ENCODE results near the gene TREX2.

TREX2 gene

GRCh38 chrX:153433161-153433680, 12.6 kb downstream of the TREX2 start:
- DNase-seq = no peak

GRCh38 chrX:153430796-153431195, 15.1 kb downstream of the TREX2 start:
- DNase-seq = no peak

GRCh38 chrX:153426204-153426603, 19.7 kb downstream of the TREX2 start:
- DNase-seq = no peak

GRCh38 chrX:153423652-153424051, 22.2 kb downstream of the TREX2 start:
- no peak for DNase-seq

GRCh38 chrX:153421856-153422255, 24.0 kb downstream of the TREX2 start:
- no peak for DNase-seq

- DNase-seq = no peak
These were observed 24.8 kb downstream of the TREX2 start for GRCh38 chrX:153420851-153421599.

- no peak for DNase-seq
These were observed 28.2 kb downstream of the TREX2 start for GRCh38 chrX:153417637-153418036.

- DNase-seq = no peak
These were observed 28.9 kb downstream of the TREX2 start for GRCh38 chrX:153416781-153417450.

GRCh38 chrX:153414856-153415510, 30.9 kb downstream of the TREX2 start:
- no peak for DNase-seq

GRCh38 chrX:153413731-153414130, 32.1 kb downstream of the TREX2 start:
- no peak for DNase-seq

- no peak for DNase-seq
These were observed 32.8 kb downstream of the TREX2 start for GRCh38 chrX:153412746-153413720.

- no peak for DNase-seq
These were observed 33.8 kb downstream of the TREX2 start for GRCh38 chrX:153411988-153412574.

GRCh38 chrX:153411255-153411987, 34.4 kb downstream of the TREX2 start, which contains the start of gene ZFP92:
ZFP92 (plus strand) TSS chrX:153411472; CDS start chrX:153418323, 6,851 bp downstream.
- no peak for DNase-seq

- no peak for DNase-seq
These were observed 35.0 kb downstream of the TREX2 start for GRCh38 chrX:153410888-153411254.

- DNase-seq = no peak
These were observed 35.5 kb downstream of the TREX2 start for GRCh38 chrX:153410373-153410772.

- DNase-seq = no peak
These were observed 36.3 kb downstream of the TREX2 start for GRCh38 chrX:153409414-153410101.

- DNase-seq = no peak
These were observed 36.9 kb downstream of the TREX2 start for GRCh38 chrX:153408871-153409351.

GRCh38 chrX:153408221-153408721, 37.6 kb downstream of the TREX2 start:
- DNase-seq = no peak

GRCh38 chrX:153407736-153408135, 38.1 kb downstream of the TREX2 start:
- DNase-seq = no peak

- no peak for DNase-seq
These were observed 39.0 kb downstream of the TREX2 start for GRCh38 chrX:153406903-153407302.
